ENCODE results near the gene PLXDC1. TPM values are rescaled to one million over a fixed set of nuclear protein-coding genes. Genes with fewer than 3 reads are reported as not detected.

Gene PLXDC1
- total and polyA plus RNA-seq, 2 of the 13 experiments (the other 11 are each of a cell fraction or from before 2014, with no cell fraction given): not detected

DNA sequence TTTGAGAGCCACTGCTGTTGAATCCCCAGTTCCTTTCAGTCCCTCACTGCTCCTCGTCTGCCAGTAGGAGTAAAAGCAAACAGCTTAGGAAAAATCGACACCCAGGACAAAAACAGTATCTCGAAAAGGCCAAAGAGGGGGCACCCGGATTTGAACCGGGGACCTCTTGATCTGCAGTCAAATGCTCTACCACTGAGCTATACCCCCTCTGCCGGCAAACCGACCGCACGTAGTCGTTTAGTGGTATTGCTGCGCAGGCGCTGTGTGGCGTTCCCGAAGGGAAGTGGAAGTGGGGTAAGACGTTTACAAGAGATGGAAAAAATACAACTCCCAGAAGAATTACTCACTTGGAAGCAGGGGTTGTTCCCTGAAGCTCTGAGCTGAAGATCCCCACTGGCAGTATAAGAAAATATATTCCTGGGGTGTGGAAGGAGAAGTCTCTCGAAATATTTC is 2.2 kb upstream of the PLXDC1 start (continued):
- TF ChIP-seq MAZ (IDR thresholded peaks at IDR 0.05; ENCODE audit: borderline replicate concordance, low read depth, low read length) (no peak), MAZ (CRISPR knock-in tag; IDR thresholded peaks at IDR 0.05; ENCODE audit: low read depth) (no peak), ZKSCAN8 (CRISPR knock-in tag; IDR thresholded peaks at IDR 0.05; ENCODE audit: borderline replicate concordance) (0 out of 2 replicates have a peak, but pooled peaks have one; percentile 57), AGO1 (IDR thresholded peaks at IDR 0.05; ENCODE audit: low read depth, low read length, poor library complexity, severe bottlenecking) (no peak), ZNF781 (CRISPR knock-in tag; IDR thresholded peaks at IDR 0.05; ENCODE audit: borderline replicate concordance, not compliant biosample characterization) (no peak), RAD21 (CRISPR knock-in tag; IDR thresholded peaks at IDR 0.05) (peak; percentile 43), PAF1 (CRISPR knock-in tag; IDR thresholded peaks at IDR 0.05) (no peak), RBM39 (IDR thresholded peaks at IDR 0.05; ENCODE audit: low read depth, low read length, poor library complexity, severe bottlenecking) (no peak), PTBP1 (IDR thresholded peaks at IDR 0.05; ENCODE audit: low read depth, low read length, poor library complexity, severe bottlenecking) (no peak), ZSCAN29 (CRISPR knock-in tag; conservative IDR thresholded peaks at IDR 0.05) (no peak), ARNTL (CRISPR knock-in tag; IDR thresholded peaks at IDR 0.05) (no peak), KMT2A (CRISPR knock-in tag; IDR thresholded peaks at IDR 0.05) (no peak), NFIB (CRISPR knock-in tag; IDR thresholded peaks at IDR 0.05; ENCODE audit: borderline replicate concordance) (no peak), NFIC (IDR thresholded peaks at IDR 0.05; ENCODE audit: low read length) (peak; percentile 64), TGIF2 (CRISPR knock-in tag; IDR thresholded peaks at IDR 0.05) (peak; percentile 65; the same call in 1 of the 2 replicates), ZNF775 (CRISPR knock-in tag; IDR thresholded peaks at IDR 0.05; ENCODE audit: borderline replicate concordance) (no peak), ZNF33B (CRISPR knock-in tag; IDR thresholded peaks at IDR 0.05) (no peak), ZFYVE20 (CRISPR knock-in tag; IDR thresholded peaks at IDR 0.05; ENCODE audit: borderline replicate concordance, low read depth) (no peak)
- TF ChIP-seq, protein P1, sequence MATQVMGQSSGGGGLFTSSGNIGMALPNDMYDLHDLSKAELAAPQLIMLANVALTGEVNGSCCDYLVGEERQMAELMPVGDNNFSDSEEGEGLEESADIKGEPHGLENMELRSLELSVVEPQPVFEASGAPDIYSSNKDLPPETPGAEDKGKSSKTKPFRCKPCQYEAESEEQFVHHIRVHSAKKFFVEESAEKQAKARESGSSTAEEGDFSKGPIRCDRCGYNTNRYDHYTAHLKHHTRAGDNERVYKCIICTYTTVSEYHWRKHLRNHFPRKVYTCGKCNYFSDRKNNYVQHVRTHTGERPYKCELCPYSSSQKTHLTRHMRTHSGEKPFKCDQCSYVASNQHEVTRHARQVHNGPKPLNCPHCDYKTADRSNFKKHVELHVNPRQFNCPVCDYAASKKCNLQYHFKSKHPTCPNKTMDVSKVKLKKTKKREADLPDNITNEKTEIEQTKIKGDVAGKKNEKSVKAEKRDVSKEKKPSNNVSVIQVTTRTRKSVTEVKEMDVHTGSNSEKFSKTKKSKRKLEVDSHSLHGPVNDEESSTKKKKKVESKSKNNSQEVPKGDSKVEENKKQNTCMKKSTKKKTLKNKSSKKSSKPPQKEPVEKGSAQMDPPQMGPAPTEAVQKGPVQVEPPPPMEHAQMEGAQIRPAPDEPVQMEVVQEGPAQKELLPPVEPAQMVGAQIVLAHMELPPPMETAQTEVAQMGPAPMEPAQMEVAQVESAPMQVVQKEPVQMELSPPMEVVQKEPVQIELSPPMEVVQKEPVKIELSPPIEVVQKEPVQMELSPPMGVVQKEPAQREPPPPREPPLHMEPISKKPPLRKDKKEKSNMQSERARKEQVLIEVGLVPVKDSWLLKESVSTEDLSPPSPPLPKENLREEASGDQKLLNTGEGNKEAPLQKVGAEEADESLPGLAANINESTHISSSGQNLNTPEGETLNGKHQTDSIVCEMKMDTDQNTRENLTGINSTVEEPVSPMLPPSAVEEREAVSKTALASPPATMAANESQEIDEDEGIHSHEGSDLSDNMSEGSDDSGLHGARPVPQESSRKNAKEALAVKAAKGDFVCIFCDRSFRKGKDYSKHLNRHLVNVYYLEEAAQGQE (IDR thresholded peaks at IDR 0.05; ENCODE audit: borderline replicate concordance in 1 of 2, low read depth in 1 of 2, low read length in 2 of 2): no peak
- TF ChIP-seq, protein P2, sequence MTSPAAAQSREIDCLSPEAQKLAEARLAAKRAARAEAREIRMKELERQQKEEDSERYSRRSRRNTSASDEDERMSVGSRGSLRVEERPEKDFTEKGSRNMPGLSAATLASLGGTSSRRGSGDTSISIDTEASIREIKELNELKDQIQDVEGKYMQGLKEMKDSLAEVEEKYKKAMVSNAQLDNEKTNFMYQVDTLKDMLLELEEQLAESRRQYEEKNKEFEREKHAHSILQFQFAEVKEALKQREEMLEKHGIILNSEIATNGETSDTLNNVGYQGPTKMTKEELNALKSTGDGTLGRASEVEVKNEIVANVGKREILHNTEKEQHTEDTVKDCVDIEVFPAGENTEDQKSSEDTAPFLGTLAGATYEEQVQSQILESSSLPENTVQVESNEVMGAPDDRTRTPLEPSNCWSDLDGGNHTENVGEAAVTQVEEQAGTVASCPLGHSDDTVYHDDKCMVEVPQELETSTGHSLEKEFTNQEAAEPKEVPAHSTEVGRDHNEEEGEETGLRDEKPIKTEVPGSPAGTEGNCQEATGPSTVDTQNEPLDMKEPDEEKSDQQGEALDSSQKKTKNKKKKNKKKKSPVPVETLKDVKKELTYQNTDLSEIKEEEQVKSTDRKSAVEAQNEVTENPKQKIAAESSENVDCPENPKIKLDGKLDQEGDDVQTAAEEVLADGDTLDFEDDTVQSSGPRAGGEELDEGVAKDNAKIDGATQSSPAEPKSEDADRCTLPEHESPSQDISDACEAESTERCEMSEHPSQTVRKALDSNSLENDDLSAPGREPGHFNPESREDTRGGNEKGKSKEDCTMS (CRISPR knock-in tag; conservative IDR thresholded peaks at IDR 0.05): no peak
- TF ChIP-seq, protein P3, sequence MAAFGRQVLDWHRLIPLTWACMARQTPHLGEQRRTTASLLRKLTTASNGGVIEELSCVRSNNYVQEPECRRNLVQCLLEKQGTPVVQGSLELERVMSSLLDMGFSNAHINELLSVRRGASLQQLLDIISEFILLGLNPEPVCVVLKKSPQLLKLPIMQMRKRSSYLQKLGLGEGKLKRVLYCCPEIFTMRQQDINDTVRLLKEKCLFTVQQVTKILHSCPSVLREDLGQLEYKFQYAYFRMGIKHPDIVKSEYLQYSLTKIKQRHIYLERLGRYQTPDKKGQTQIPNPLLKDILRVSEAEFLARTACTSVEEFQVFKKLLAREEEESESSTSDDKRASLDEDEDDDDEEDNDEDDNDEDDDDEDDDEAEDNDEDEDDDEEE (CRISPR knock-in tag; IDR thresholded peaks at IDR 0.05): peak; percentile 9; the same call in 1 of the 2 replicates
- TF ChIP-seq, protein P4, sequence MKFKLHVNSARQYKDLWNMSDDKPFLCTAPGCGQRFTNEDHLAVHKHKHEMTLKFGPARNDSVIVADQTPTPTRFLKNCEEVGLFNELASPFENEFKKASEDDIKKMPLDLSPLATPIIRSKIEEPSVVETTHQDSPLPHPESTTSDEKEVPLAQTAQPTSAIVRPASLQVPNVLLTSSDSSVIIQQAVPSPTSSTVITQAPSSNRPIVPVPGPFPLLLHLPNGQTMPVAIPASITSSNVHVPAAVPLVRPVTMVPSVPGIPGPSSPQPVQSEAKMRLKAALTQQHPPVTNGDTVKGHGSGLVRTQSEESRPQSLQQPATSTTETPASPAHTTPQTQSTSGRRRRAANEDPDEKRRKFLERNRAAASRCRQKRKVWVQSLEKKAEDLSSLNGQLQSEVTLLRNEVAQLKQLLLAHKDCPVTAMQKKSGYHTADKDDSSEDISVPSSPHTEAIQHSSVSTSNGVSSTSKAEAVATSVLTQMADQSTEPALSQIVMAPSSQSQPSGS (CRISPR knock-in tag; IDR thresholded peaks at IDR 0.05): peak; percentile 47; the same call in 1 of the 2 replicates
